GM06990 (cell line): Measurements from ENCODE around the gene HSD17B12.

Experiments
- DNase-seq: peaks from one replicate; pipeline ENCODE4 v3.0.0-alpha.2; 2011; ENCODE audit not compliant: insufficient read length; ENCODE audit errors: extremely low read depth
- H3K27me3 ChIP-seq: replicated peaks from 2 replicates; pipeline ENCODE4 v1.6.0; 2011; ENCODE audit warnings: low read length; ENCODE audit not compliant: control insufficient read depth, insufficient read depth
- H3K36me3 ChIP-seq: 2 replicates; pipeline ENCODE4 v1.5.1; 2011; ENCODE audit warnings: low read length; ENCODE audit not compliant: control insufficient read depth, insufficient read depth
- H3K4me3 ChIP-seq: replicated peaks from 2 replicates; pipeline ENCODE4 v1.5.1; 2011; ENCODE audit warnings: low read depth, mild to moderate bottlenecking, control low read depth, low read length
- CTCF ChIP-seq: IDR thresholded peaks from 2 replicates; pipeline ENCODE4 v1.5.1; 2011; ENCODE audit warnings: low read length, control low read depth, mild to moderate bottlenecking, inconsistent platforms; ENCODE audit not compliant: insufficient read depth, poor library complexity, severe bottlenecking

HSD17B12 gene

GRCh38 chr11:43866969-43867368 lies 186.4 kb downstream of the HSD17B12 start:
- TF ChIP-seq CTCF = no peak
- Histone ChIP-seq H3K4me3 (no peak overlapping the region), H3K27me3 (peaks cover 1% of the 10 kb centered on the region; the same call in 1 of the 2 replicates), H3K36me3 (no peaks in the 10 kb centered on the region)
- no peak for DNase-seq

- H3K27me3 ChIP-seq = peaks cover 1% of the 10 kb centered on the region
- no peaks in the 10 kb centered on the region for H3K36me3 ChIP-seq
- DNase-seq = peak; percentile 64
- no peak overlapping the region for H3K4me3 ChIP-seq
- no peak for TF ChIP-seq CTCF
Observed at GRCh38 chr11:43868852-43869567, 188.5 kb downstream of the HSD17B12 start.

GRCh38 chr11:43871051-43871450 lies 190.5 kb downstream of the HSD17B12 start:
- no peak for TF ChIP-seq CTCF
- peaks cover 1% of the 10 kb centered on the region for H3K27me3 ChIP-seq
- no peaks in the 10 kb centered on the region for H3K36me3 ChIP-seq
- H3K4me3 ChIP-seq = no peak overlapping the region
- DNase-seq = no peak

- H3K36me3 ChIP-seq = no peaks in the 10 kb centered on the region
- H3K27me3 ChIP-seq = peaks cover 1% of the 10 kb centered on the region
- no peak overlapping the region for H3K4me3 ChIP-seq
- no peak for DNase-seq
- TF ChIP-seq CTCF = no peak
Observed at GRCh38 chr11:43872995-43873394, 192.5 kb downstream of the HSD17B12 start.

- H3K27me3 ChIP-seq = peaks cover 1% of the 10 kb centered on the region
- no peak for DNase-seq
- no peak for TF ChIP-seq CTCF
- no peak overlapping the region for H3K4me3 ChIP-seq
- H3K36me3 ChIP-seq = no peaks in the 10 kb centered on the region
Observed at GRCh38 chr11:43874078-43874477, 193.5 kb downstream of the HSD17B12 start.

- Histone ChIP-seq H3K36me3 (no peaks in the 10 kb centered on the region), H3K4me3 (no peak overlapping the region), H3K27me3 (peaks cover 1% of the 10 kb centered on the region)
- no peak for TF ChIP-seq CTCF
- no peak for DNase-seq
Observed at GRCh38 chr11:43874738-43875137, 194.2 kb downstream of the HSD17B12 start.
